GM19455 (cell line): ENCODE results near the gene ETV4.

Experiments
- ATAC-seq: cut with Tn5 transposase; IDR thresholded peaks from one replicate; pipeline ENCODE4 v1.9.1; 2021; ENCODE audit not compliant: unreplicated experiment

Gene ETV4

DNA sequence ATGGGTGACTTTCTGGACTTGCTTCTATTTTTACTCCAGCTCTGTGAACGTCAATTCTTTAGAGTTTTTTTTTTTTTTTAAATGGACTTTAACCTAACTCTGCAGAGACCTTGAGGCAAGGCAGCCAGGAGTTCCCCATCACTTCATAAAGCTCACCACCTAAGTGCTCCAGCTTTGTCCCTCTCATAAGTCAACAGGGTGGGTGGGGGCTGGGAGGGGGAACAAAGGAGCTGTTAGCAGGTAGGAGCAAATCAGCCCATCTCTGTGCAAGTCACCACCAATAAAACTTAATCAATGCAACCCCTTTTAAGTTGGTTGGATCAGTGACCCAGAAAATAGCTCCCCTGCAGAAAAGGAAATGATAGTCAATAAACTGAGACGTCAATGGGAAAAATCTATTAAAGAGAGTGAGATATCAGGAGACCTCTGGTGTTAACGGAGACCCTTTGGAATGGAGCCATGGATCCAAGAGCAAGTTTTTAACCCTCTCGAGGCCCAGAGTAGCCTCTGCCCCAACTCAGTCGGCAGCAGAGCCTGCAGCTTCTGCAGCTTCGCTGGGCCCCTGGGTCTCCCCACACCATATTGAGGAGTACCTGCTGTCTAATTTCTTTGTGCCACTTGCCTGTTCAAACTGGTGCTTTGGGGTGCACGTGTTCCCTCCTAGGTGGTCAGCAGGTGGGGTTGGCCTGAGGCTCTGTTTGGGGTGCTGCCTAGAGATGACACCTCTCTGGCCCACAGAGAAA, 27.6 kb upstream of the ETV4 start:
- no peak for ATAC-seq

GRCh38 chr17:43572368-43572980, 26.3 kb upstream of the ETV4 start:
- ATAC-seq: no peak

DNA sequence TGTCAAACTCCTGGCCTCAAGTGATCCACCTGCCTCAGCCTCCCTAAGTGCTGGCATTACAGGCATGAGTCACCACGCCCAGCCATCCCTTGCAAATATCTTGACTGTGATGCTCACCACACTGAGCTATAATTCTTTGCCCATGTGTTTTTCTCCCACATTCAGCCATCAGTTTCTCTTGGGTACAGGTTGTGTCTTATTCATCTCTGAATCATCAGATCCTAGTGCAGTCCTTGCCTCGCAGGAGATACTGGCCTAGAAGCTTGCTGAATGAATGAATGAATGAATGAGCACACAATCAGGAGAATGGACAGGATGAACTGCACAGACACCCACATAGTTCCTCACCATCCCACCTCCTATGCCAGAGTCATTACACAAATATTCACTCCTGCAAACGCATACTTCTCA, 24.4 kb upstream of the ETV4 start:
- ATAC-seq: no peak

- ATAC-seq: no peak
Observed at GRCh38 chr17:43568506-43569082, 22.5 kb upstream of the ETV4 start.

DNA sequence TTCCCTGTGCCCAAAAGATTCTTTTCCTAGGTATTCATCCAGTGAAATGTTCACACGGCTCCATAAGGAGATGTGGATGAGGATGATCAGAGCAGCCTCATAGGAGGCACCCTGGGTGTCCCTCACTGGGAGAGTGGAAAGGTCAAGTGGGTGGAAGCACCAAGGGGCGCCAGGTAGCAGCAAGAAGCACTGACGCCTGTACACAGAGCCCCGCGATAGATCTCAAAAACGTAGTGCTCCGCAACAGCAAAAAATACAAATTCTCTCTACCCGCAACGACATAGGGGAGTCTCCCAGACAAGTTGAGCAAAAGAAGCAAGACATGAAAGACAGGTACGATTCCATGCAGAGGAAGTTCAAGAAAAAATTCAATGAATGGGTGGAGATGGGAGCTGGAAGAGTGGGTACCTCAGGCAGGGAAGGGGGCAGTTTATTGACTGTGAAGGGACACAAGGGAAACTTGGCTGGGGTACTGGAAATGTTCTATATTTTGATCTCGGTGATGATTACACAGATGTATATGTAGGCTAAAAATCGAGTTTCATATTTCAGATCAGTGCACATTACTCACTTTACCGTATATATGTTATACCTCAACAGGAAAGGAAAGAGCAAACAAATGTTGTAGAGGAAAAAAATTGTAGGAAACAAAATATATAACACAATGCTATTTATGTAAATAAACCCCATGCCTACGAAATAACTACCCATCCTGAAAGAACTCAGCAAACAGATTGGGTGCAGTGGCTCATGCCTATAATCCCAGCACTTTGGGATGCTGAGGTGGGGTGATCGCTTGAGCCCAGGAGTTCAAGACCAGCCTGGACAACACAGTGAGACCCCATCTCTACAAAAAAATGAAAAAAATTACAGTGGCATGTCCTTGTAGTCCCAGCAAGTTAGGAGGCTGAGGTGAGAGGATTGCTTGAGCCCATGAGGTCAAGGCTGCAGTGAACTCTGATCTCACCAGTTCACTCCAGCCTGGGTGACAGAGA, 17.8 kb upstream of the ETV4 start:
- no peak for ATAC-seq

GRCh38 chr17:43562679-43563599, 16.8 kb upstream of the ETV4 start:
- ATAC-seq: no peak

DNA sequence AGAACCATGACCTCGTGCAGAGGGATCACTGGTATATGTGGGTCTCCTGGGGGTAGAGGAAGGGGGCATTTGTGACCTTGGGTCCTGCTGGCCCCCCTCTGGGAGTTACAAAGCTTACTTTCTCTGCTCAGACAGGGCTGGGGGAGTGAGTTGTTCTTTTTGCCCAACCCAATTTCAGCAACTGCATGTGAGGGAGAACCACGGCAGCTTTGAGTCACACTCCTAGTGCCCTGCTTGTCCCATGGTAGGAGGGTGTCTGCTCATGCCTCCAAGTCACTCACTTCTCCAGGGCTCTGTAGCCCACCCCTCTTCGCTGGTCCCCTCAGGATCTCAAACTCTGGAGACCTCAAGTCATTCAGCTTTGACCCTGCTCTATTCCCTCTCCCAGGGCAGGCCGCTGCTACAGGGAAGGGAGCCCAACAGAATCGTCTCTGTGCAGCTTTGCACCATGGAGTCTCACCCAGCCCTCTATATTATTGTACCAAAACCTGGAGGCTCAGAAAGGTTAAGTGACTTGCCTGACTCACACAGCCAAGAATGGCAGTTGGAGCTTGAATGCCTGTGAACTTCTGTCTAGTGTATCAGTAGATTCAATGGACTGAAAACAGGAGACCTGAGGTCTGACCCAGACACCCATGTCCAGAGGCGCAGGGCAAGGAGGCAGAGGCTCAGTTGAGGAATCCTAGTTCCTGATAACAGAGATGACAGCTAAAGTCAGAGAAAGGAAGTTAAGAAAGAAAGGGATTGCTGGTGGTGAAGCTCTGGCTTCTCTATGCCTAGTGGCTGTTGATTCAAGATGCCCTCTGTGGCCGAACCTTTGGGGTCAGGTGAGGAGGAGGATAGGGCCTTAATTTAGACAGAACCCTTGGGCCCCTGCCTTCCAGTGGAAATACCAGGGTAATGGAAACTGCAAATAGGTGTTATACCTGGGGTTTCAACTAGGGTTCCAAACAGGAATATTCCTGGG, 14.6 kb upstream of the ETV4 start:
- ATAC-seq: no peak

DNA sequence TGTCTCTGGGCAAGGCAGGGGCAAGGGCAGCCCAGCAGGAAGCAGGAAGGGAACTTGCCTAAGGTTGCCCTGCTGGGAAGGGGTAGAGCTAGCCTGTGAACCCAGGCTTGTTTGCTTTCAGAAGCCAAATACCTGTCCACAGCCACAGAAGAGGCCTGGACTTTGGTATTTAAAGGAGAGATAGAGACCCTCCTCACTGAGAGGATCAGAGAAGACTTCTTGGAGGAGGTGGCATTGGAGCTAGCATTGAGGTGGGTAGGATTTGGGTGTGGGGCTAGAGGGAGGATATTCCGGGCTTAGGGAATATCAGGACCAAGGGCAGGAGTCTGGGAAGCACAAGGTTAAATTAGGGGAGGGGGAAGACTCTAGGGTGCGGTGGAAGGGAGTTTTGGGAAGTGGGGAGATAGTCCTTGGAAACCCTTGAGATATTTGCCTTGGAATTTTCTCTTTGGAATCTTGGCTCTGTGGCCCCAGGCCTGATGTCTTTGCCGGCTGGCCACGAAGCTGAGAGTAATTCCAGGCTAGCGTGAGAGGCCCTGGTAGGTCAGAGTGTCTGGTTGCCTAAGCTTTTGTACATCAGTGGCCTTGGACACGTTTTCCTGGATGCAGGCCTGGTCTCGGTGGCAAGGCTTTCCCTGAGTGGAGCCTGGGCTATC, 13.1 kb upstream of the ETV4 start:
- ATAC-seq: no peak

DNA sequence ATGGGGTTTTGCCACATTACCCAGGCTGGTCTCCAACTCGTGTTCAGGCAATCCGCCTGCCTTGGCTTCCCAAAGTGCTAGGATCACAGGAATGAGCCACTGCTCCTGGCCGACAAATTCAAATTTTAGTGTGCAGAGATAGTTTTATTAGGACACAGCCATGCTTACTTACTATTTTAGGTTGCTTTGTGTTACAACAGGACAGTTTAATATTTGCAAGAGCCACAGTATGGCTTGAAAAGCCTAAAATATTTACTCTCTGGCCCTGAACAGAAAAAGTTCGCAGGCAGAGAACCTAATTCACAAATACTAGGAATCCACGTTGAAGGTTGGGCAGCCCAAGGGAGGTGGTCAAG, 12.6 kb upstream of the ETV4 start:
- no peak for ATAC-seq

- no peak for ATAC-seq
Observed at GRCh38 chr17:43556292-43556691, 10.2 kb upstream of the ETV4 start.

DNA sequence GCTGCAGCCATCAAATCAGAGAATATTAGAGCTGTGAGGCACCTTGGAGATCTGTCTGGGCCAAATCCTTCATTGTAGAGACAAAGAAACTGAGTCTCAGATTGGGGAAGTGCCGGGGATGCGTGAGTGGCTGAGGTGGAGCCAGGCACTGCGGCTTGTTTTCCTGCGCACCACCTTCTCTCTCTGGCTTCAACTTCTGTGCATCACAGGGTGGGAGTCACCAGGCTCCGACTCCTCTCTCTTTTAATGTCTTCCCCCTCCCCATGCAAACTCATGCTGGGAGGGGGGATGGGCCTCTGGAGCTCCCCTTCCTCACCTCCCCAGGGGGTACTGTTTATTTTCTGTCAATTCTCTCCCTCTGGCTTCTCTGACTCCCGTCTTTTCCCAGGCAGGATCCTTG, 8.7 kb upstream of the ETV4 start:
- ATAC-seq: no peak

GRCh38 chr17:43553573-43553972, 7.4 kb upstream of the ETV4 start:
- no peak for ATAC-seq

DNA sequence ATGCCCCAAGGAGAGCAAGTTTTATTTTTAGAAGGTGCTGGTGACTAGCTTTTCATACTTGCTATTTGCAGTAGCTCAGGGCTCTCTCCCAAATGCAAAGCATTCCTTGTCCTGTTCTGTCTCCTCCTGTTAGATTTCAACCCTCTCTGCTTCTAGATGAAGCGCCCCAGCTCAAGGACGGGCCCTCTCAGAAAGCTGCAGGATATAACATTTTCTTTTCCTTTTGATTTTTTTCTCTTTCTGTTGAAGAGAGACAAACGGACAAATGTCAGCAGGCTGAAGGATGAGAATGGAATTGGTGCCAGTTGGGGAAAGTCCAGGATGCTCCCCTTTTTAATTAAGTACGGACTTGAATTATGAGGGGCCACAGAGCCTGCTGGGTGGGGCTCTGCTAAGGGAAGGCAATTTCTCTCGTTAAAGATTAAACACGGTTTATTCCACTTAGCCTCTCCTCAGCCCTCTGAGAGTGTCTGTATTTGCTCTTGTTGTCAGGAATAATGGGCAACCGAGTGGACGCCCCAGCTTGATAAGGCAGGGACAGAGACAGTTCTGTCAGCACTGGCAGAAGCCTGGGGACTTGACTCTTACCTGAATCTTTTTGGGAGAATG, 6.2 kb upstream of the ETV4 start:
- ATAC-seq: no peak

GRCh38 chr17:43550754-43551153, 4.6 kb upstream of the ETV4 start:
- ATAC-seq: no peak

GRCh38 chr17:43549496-43549895, 3.4 kb upstream of the ETV4 start:
- ATAC-seq: no peak

DNA sequence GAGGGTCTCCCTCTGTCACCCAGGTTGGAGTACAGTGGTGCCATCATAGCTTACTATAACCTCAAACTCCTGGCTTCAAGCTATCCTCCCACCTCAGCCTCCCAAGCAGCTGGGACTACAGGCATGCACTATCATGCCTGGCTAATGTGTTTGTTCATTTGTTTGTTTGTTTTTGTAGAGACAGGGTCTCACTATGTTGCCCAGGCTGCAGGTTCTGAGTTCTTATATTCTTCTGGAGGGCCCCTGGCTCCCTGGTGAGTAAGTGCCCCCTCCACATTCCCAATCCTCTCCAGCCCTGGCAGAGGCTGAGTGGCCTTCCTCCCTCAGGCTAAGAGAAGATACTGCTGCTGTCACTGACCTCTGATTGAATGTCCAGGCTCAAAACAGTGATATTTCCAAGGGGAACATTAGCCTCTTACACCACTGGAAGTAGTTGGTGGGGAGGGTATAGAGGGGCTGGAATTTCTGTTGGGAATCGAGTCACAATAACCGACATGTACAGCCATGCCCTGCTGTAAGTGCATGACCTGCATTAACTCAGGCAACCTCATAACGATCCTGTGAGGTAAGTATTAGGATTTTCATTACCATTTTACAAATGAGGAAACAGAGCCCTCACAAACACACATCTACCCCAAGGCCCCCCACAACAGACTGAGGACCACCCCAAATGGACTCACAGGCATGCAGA, 2.7 kb upstream of the ETV4 start:
- ATAC-seq: no peak

DNA sequence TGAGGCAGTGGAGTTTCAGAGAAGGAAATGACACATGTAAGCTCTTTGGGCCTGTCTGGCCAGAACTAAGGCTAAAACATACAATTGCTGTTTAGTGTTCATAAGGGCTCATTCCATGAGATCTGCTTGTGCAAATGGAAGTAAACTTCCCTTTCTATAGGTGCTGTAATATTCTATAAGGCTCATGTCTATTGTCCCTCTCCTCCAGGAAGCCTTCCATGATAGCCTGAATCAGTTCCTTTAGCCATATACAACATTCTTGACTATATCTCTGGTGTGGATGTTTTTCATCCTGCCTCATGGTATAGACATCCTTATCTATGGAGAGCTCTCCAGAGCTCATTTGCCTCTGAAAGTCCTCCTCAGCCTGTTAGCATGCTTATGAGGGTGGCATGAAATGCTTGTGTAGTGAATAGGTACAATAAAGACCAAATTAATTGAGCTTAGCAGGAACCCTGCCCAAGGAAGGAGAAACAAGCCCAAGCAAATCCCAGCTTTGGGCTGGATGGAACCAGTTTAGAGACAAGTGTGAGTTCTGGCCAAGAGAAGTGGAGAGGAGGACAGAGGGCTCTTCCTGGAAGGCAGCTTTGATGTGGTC, 1.6 kb upstream of the ETV4 start:
- ATAC-seq: no peak
